GM18502 (cell line): ENCODE measurements around the gene ADAMTS17.

Source experiments
- ATAC-seq: cut with Tn5 transposase; IDR thresholded peaks from one replicate; pipeline ENCODE4 v1.9.1; 2021; ENCODE audit warnings: mild to moderate bottlenecking; ENCODE audit not compliant: unreplicated experiment, poor library complexity

The ADAMTS17 gene

GRCh38 chr15:100116416-100117190 lies 225.2 kb downstream of the ADAMTS17 start:
- ATAC-seq: no peak

GRCh38 chr15:100115711-100116090 lies 226.1 kb downstream of the ADAMTS17 start:
- ATAC-seq: no peak

GRCh38 chr15:100115066-100115710 lies 226.6 kb downstream of the ADAMTS17 start:
- no peak for ATAC-seq

GRCh38 chr15:100114571-100114970 lies 227.2 kb downstream of the ADAMTS17 start:
- ATAC-seq: no peak

DNA sequence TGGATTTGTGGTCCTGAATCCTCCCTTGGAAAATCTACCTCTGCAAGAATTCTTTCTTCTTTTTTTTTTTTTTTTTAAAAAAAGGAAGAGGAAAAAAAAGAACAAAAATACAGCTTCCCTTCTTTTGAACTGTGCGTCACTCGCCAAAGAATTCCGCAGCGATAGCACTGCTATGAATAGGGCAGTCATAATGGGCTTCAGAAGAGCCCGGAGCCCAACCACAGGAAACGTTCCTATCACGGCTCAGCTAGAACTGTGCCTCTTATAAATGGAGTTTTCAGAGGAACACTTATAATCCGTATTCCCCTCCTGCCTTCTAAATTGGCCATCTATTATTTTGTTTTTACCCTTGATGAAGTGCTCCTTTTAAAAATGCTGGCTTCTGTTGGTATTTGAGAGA lies 227.7 kb downstream of the ADAMTS17 start:
- no peak for ATAC-seq

- no peak for ATAC-seq
Observed at GRCh38 chr15:100113351-100114080, 228.3 kb downstream of the ADAMTS17 start.

DNA sequence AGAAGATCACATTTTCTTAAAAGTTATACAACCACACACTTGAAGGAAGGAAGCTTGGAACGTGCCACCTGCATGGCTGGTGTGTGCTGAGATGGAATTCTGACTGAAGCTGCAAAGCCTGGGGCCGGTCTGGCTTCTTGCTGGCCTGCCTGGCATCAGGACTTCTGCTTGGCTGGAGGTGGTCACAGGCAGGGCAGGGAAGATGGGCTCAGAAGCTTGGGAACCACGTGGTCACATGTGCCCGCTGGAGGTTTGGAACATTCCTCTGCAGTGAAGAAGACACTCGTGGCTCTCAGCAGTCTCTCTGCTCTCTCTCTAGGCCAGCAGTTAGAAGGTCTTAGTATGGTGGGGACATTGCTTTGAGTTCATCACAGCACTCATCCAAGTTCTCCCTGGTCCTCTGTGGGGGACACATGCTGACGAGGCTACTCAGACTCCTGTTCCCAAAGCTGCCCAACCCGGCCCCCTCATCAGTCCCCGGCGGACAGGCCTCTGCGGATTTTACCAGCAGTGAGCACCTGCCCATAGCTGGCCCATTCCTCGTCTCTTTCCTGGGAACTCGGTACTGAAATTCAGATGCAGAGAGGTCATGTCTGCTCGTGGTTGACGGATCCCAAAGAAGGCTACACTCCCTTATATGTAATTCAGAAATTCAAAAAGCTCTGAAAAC lies 229.0 kb downstream of the ADAMTS17 start:
- ATAC-seq: no peak

GRCh38 chr15:100112061-100112420 lies 229.7 kb downstream of the ADAMTS17 start:
- peak; percentile 10 for ATAC-seq

- peak; percentile 59 for ATAC-seq
Observed at GRCh38 chr15:100111125-100112060, 230.4 kb downstream of the ADAMTS17 start.

DNA sequence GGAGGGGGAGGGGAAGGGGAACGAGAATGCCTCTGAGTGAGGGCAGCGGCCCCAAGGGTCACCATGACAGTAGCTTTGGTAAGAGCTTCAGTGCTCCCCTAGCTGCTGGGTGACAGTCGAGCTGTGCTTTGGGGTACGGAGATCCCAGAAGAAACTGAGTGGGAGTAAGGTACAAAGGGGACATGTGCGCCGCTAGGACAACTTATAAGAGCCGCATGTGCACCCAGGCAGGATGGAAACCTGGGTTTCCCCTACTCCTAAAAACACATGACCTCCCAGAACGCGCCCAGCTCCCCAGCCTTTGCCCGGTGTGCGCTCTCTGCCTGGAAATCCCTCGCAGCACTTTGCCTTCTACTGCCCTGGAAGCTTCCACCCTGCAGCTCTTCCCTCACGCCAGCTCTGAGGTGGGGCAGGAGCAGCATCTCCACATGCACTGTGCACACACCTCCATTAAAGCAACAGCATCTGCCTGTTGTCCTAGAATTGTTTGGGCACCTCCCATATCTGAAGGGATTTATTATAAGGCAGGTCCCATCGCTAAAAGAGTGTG lies 232.2 kb downstream of the ADAMTS17 start:
- ATAC-seq: no peak

GRCh38 chr15:100108846-100109245 lies 232.9 kb downstream of the ADAMTS17 start:
- ATAC-seq: no peak

DNA sequence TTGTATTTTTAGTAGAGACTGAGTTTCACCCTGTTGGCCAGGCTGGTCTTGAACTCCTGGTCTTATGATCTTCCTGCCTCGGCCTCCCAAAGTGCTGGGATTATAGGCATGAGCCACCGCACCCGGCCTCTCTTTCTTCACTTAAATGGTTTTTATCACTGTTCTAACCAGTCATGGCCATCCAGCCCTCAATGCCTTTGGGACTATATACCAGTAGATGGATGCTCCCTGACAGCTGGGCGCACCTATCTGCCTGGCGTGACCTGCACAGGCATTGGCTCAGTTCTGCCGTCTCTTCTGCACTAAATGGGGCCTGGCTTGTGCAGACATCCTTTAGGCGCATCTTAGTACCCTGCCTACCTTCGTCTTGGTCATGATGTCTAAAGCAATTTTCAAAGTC lies 233.4 kb downstream of the ADAMTS17 start:
- ATAC-seq: no peak

GRCh38 chr15:100107606-100108225 lies 234.1 kb downstream of the ADAMTS17 start:
- ATAC-seq: no peak

DNA sequence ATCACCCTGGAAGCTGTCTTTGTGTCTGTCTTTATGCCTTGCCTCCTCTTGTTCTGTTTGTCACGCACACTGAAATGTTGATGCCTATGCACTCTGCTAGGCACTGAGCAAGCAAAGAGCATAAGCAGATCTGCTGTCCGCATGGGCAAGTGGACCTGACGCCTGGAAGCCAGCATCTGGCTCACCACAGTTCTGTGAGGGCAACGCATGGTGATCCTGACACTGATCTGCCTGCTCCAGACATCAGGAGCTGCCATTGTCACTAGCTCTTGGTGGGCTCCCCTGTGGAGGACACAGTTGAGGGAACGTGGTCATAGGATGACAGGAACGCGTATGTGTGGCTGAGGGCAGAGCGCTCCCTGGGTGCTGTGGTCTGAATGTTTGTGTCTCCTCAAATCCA lies 234.6 kb downstream of the ADAMTS17 start:
- no peak for ATAC-seq

DNA sequence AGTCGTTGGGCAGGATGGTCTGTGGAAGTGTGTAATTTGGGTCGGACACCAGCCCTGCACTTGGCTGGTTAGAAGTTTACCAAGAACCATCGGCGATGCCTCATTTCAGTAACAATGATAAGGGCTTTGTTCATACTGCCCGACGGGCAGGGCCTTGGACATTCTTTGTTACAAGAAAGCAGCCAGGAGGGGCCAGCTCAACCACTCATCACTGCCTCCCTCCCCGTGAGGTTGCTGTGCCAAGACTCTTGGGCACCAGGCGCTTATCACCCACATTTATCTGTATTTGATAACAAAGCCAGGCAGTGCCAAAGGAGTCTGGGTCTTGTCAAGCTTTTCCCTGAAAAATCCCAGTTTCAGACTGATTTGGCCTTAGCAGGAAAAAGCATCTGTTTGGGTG lies 235.0 kb downstream of the ADAMTS17 start:
- ATAC-seq: no peak

GRCh38 chr15:100105101-100105500 lies 236.7 kb downstream of the ADAMTS17 start:
- ATAC-seq: no peak

GRCh38 chr15:100104245-100104644 lies 237.5 kb downstream of the ADAMTS17 start:
- ATAC-seq: no peak

DNA sequence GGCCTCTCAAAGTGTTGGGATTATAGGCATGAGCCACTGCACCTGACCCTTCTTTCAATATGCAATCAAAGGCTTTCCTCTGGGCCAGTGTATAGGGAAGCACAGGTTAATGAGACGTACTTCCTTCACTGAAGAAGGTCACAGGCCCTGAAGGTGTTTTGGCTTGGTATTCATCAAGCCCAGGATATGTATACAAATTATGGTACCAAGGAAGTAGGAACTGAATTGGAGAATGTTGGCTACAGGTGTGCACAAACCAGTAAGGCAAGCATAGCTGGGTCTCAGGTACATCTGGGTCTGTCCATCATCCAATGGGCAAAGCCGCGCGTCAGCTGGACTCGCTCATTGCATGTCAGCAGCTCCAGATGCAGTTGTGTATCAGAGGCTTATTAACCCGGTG lies 237.9 kb downstream of the ADAMTS17 start:
- ATAC-seq: no peak
